C4-2B (cell line): Measurements from ENCODE around the gene RGS18.

Experiments
- H3K27ac ChIP-seq: fragments of 450-650 bp; 2 replicates; pipeline ENCODE4 v1.5.1; 2017
- CTCF ChIP-seq: fragments of 450-650 bp; conservative IDR thresholded peaks from 2 replicates; pipeline ENCODE4 v1.5.1; 2017; ENCODE audit warnings: mild to moderate bottlenecking
- ZFX ChIP-seq: fragments of 450-650 bp; IDR thresholded peaks from 2 replicates; pipeline ENCODE4 v1.6.1; 2017

RGS18 gene, protein sequence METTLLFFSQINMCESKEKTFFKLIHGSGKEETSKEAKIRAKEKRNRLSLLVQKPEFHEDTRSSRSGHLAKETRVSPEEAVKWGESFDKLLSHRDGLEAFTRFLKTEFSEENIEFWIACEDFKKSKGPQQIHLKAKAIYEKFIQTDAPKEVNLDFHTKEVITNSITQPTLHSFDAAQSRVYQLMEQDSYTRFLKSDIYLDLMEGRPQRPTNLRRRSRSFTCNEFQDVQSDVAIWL

DNA sequence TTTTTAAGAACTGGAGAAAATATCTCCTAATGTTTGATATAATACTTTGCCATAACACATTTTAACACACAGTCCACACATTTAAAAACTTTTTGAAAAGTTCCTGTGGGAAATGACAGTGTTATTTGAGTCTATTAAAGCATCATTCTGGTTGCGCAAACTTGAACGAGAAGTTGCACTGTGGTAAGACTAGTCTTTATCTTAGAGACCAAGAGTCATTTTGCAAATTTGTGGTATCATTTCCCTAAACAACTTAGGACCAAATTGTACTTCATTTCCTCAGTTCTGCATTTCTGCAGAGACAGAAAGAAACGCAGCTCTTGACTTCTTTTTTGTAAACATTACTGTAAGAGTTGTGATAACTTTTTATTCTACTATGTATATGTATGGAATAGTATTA is at the start of gene RGS18:
TSS of gene RGS18 (plus strand) at position 282 of the 400 bp plus-strand sequence. CDS start 176 bp downstream, outside the sequence.
- TF ChIP-seq ZFX: no peak
- no peak for TF ChIP-seq CTCF
- H3K27ac ChIP-seq: no peak within 1 kb of the TSS

DNA sequence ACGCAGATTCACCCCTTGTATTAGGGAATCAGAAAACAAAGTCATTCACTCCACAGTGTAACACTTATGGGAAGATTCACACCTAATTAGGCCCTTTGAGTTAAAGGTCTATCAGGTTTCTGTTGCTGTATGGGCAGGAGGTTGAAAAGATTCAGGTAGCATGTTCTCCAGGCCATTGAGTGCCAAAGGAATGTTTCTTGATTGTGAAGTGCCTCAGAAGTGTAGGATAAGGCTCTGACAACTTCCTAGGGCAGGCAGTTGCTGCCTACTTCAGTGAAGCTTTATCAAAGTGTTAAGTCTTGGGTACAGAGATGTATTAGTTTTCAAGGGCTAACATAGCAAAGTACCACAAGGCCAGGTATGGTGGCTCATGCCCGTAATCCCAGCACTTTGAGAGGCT is 48.7 kb upstream of the RGS18 start:
- TF ChIP-seq ZFX (no peak), CTCF (no peak)
- H3K27ac ChIP-seq: no peak overlapping the region

GRCh38 chr1:192115000-192115399 is 43.3 kb upstream of the RGS18 start:
- no peak for TF ChIP-seq ZFX
- TF ChIP-seq CTCF: no peak
- H3K27ac ChIP-seq: no peak overlapping the region

GRCh38 chr1:192118881-192119405 is 39.3 kb upstream of the RGS18 start:
- H3K27ac ChIP-seq: no peak overlapping the region
- TF ChIP-seq ZFX (no peak), CTCF (no peak)

DNA sequence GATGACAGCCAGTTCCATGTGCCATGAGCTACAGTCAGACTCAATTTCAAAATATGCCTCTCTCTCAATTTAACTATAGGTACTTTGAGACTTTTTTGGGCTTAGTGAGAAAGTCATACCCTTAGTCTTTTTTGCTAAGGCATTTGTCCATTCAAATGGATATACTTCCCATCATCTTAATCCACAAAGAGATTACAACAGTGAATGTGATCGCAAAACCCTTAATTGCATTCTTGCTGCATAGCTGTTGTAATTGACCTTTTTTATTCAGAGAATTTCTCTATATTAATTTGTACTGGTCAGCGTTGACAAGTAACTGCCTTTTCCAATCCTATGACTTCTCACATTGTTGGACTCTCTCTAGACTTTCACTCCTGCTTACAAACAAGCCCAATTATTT is 38.6 kb upstream of the RGS18 start:
- H3K27ac ChIP-seq: no peak overlapping the region
- no peak for TF ChIP-seq ZFX
- no peak for TF ChIP-seq CTCF

- TF ChIP-seq CTCF (no peak), ZFX (no peak)
- H3K27ac ChIP-seq: no peak overlapping the region
Observed at GRCh38 chr1:192122668-192123067, 35.6 kb upstream of the RGS18 start.

GRCh38 chr1:192123212-192123611 is 35.0 kb upstream of the RGS18 start:
- H3K27ac ChIP-seq: no peak overlapping the region
- no peak for TF ChIP-seq CTCF
